DOHH2 (cell line): ENCODE results near the gene ATP6V1G3.

ENCODE experiments used
- EZH2phosphoT487 ChIP-seq: fragments of 200-600 bp; sonication (generic); IDR thresholded peaks from 2 replicates; pipeline ENCODE4 v1.6.1; 2017; ENCODE audit warnings: borderline replicate concordance, mild to moderate bottlenecking, antibody characterized with exemption, low read length, moderate library complexity, mixed read lengths
- TF ChIP-seq, protein P1 (sequence below): fragments of 200-600 bp; sonication (generic); IDR thresholded peaks from one replicate; pipeline ENCODE4 v1.5.1; 2014; ENCODE audit warnings: antibody characterized with exemption, mild to moderate bottlenecking, low read depth, low read length; ENCODE audit not compliant: poor library complexity, severe bottlenecking

DNA sequence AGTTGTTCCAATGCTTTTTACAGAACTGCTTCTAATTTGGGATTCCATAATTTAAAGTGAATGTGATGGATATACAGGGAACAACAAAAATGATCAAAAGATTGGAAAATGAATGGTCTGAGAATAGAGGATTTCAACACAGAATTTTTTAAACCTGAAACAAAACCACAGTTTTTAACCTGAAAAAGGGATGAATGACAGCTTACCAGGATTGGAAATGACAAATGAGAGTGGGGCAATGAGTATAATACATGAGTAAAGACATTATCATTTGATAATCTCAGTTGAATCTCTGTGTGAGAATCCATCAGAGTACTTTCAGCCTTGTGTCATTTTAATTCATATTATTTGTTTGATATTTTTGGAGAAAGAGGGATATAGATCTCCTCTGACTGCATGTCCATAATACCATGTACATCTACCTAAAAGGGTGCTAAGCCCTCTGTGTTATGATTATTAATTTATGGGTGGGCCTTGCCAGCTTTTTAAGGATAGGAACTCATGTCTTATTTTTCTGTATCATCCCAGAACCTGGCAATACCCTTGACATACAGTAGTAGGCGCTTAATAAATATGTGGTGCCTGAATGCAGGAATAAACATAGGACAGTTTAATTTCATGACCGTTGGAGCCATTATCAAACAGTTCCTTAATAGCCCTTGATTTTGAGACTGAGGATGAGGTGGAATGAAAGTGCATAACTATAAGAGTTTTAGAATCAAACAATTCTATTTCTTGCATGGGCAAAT, 12.4 kb upstream of the ATP6V1G3 start:
- TF ChIP-seq, protein P1, sequence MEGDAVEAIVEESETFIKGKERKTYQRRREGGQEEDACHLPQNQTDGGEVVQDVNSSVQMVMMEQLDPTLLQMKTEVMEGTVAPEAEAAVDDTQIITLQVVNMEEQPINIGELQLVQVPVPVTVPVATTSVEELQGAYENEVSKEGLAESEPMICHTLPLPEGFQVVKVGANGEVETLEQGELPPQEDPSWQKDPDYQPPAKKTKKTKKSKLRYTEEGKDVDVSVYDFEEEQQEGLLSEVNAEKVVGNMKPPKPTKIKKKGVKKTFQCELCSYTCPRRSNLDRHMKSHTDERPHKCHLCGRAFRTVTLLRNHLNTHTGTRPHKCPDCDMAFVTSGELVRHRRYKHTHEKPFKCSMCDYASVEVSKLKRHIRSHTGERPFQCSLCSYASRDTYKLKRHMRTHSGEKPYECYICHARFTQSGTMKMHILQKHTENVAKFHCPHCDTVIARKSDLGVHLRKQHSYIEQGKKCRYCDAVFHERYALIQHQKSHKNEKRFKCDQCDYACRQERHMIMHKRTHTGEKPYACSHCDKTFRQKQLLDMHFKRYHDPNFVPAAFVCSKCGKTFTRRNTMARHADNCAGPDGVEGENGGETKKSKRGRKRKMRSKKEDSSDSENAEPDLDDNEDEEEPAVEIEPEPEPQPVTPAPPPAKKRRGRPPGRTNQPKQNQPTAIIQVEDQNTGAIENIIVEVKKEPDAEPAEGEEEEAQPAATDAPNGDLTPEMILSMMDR: peak; percentile 50
- no peak for TF ChIP-seq EZH2phosphoT487
